HepG2 (cell line): ENCODE data around the gene CRKL. TPM values are rescaled to one million over a fixed set of nuclear protein-coding genes. Genes with fewer than 3 reads are reported as not detected.

Experiments used
- BRD4 ChIP-seq: sonication (generic); formaldehyde crosslinking; IDR thresholded peaks from 2 replicates; pipeline ENCODE4 v1.4.0; 2020; ENCODE audit warnings: missing genetic modification reagents
- HIC2 ChIP-seq: sonication (generic); formaldehyde crosslinking; IDR thresholded peaks from 2 replicates; pipeline ENCODE4 v1.9.0; 2022; ENCODE audit warnings: low read depth, missing genetic modification reagents
- HINFP ChIP-seq: sonication (generic); formaldehyde crosslinking; IDR thresholded peaks from 2 replicates; pipeline ENCODE4 v1.4.0; 2020; ENCODE audit warnings: low read depth, mild to moderate bottlenecking, missing genetic modification reagents
- KDM3A ChIP-seq: IDR thresholded peaks from 2 replicates; pipeline ENCODE4 v1.6.1; 2018; ENCODE audit warnings: low read depth, missing compliant biosample characterization
- MED8 ChIP-seq: sonication (generic); formaldehyde crosslinking; IDR thresholded peaks from 2 replicates; pipeline ENCODE4 v1.8.1; 2023; ENCODE audit warnings: mild to moderate bottlenecking, missing genetic modification reagents; ENCODE audit not compliant: insufficient replicate concordance
- MYPOP ChIP-seq: sonication (generic); formaldehyde crosslinking; IDR thresholded peaks from 2 replicates; pipeline ENCODE4 v1.8.1; 2023; ENCODE audit warnings: mild to moderate bottlenecking, moderate library complexity, missing genetic modification reagents
- RBFOX2 ChIP-seq: fragments of 200-400 bp; formaldehyde crosslinking; IDR thresholded peaks from 2 replicates; pipeline ENCODE4 v1.6.1; 2017; ENCODE audit warnings: low read depth, mild to moderate bottlenecking, low read length
- SOX6 ChIP-seq, 2 experiments: fragments of 450-650 bp in 1 of 2; sonication (generic) in 1 of 2; formaldehyde crosslinking in 1 of 2; IDR thresholded peaks; 2 replicates each; pipeline versions ENCODE4 v1.4.0 to v1.6.1; 2017 to 2020; ENCODE audit warnings: antibody characterized with exemption in 1 of 2, mild to moderate bottlenecking in 1 of 2, missing genetic modification reagents in 1 of 2
- ZC3H13 ChIP-seq: sonication (generic); formaldehyde crosslinking; IDR thresholded peaks from 2 replicates; pipeline ENCODE4 v1.8.1; 2023; ENCODE audit warnings: mild to moderate bottlenecking, missing genetic modification reagents, moderate library complexity
- ZFP90 ChIP-seq: sonication (generic); formaldehyde crosslinking; IDR thresholded peaks from 2 replicates; pipeline ENCODE4 v1.8.0; 2022; ENCODE audit warnings: missing genetic modification reagents, mild to moderate bottlenecking, inconsistent platforms, borderline replicate concordance
- ZKSCAN5 ChIP-seq: sonication (generic); formaldehyde crosslinking; IDR thresholded peaks from 2 replicates; pipeline ENCODE4 v1.5.1; 2020; ENCODE audit warnings: mild to moderate bottlenecking, missing genetic modification reagents
- ZNF160 ChIP-seq: sonication (generic); formaldehyde crosslinking; IDR thresholded peaks from 2 replicates; pipeline ENCODE4 v1.8.0; 2022; ENCODE audit warnings: mild to moderate bottlenecking, inconsistent platforms, missing genetic modification reagents
- ZNF274 ChIP-seq: sonication (generic); formaldehyde crosslinking; IDR thresholded peaks from 2 replicates; pipeline ENCODE4 v1.5.1; 2020; ENCODE audit warnings: mild to moderate bottlenecking, missing genetic modification reagents
- ZNF484 ChIP-seq: sonication (generic); formaldehyde crosslinking; IDR thresholded peaks from 2 replicates; pipeline ENCODE4 v1.5.1; 2020; ENCODE audit warnings: mild to moderate bottlenecking, low read depth, missing genetic modification reagents, borderline replicate concordance
- ZSCAN22 ChIP-seq: sonication (generic); formaldehyde crosslinking; IDR thresholded peaks from 2 replicates; pipeline ENCODE4 v1.4.0; 2020; ENCODE audit warnings: mild to moderate bottlenecking, missing genetic modification reagents
- ZSCAN29 ChIP-seq: sonication (generic); formaldehyde crosslinking; conservative IDR thresholded peaks from 2 replicates; pipeline ENCODE4 v1.4.0; 2020; ENCODE audit warnings: mild to moderate bottlenecking, missing genetic modification reagents
- polyA plus RNA-seq, 8 experiments: library from polyadenylated mRNA; depleted of rRNA in 3 of 8; stranded (reverse) in 7 of 8; unstranded in 1 of 8; fragments of >200 nt; fragmentation: Illumina TruSeq in 4 of 8; extraction: Trizol in 4 of 8; gene quantifications; 2 replicates each; pipeline versions ENCODE4 v1.2.1 to v1.2.3, GENCODE V29; 2011 to 2016; ENCODE audit warnings: low read depth in 4 of 8, missing spikeins in 1 of 8, mixed read lengths in 1 of 8; ENCODE audit not compliant: insufficient read depth in 1 of 8
- total RNA-seq, 5 experiments: library from RNA; depleted of rRNA; stranded (reverse); fragments of >200 nt; fragmentation: Illumina TruSeq; extraction: Trizol; gene quantifications; 2 replicates each; pipeline ENCODE4 v1.2.3, GENCODE V29; 2016; ENCODE audit warnings: low read depth in 1 of 5
- TF ChIP-seq, protein P1 (sequence below): sonication (generic); formaldehyde crosslinking; IDR thresholded peaks from 2 replicates; pipeline ENCODE4 v1.5.0; 2020; ENCODE audit warnings: missing genetic modification reagents
- TF ChIP-seq, protein P2 (sequence below): sonication (generic); formaldehyde crosslinking; IDR thresholded peaks from 2 replicates; pipeline ENCODE4 v1.4.0; 2020; ENCODE audit warnings: mild to moderate bottlenecking, missing genetic modification reagents
- TF ChIP-seq, protein P3 (sequence below): IDR thresholded peaks from 2 replicates; pipeline ENCODE4 v1.6.1; 2012; ENCODE audit warnings: inconsistent platforms

CRKL gene
- total and polyA plus RNA-seq, 2 of the 13 experiments (the other 11 are each of a cell fraction or from before 2014, with no cell fraction given) = 37.4 to 60.6 TPM

GRCh38 chr22:20957102-20957682, 40.0 kb downstream of the CRKL start (continued):
- peak; percentile 66; the same call in 1 of the 2 replicates for TF ChIP-seq HINFP (CRISPR knock-in tag)
- TF ChIP-seq, protein P1, sequence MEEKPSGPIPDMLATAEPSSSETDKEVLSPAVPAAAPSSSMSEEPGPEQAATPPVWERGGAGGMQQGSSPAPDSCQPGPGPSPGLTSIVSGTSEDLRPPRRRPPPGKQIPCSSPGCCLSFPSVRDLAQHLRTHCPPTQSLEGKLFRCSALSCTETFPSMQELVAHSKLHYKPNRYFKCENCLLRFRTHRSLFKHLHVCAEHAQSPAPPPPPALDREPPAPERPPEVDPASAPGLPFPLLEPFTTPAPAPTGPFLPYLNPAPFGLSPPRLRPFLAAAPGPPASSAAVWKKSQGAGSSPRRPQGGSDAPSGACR = 0 out of 2 replicates have a peak, but pooled peaks have one; percentile 46
- 0 out of 2 replicates have a peak, but pooled peaks have one; percentile 17 for TF ChIP-seq ZNF484 (CRISPR knock-in tag)
- TF ChIP-seq ZSCAN22 = no peak
- 0 out of 2 replicates have a peak, but pooled peaks have one; percentile 21 for TF ChIP-seq KDM3A (CRISPR knock-in tag)
- TF ChIP-seq BRD4 (CRISPR knock-in tag) = peak; percentile 53; the same call in 1 of the 2 replicates
- TF ChIP-seq SOX6 (IDR thresholded peaks at IDR 0.05) = no peak
- TF ChIP-seq SOX6 (CRISPR knock-in tag; IDR thresholded peaks at IDR 0.05) = no peak
- TF ChIP-seq ZSCAN29 (CRISPR knock-in tag) = 0 out of 2 replicates have a peak, but pooled peaks have one; percentile 76
- 0 out of 2 replicates have a peak, but pooled peaks have one; percentile 65 for TF ChIP-seq ZC3H13 (CRISPR knock-in tag)
- TF ChIP-seq ZNF274 (CRISPR knock-in tag) = peak; percentile 39; the same call in 1 of the 2 replicates
- TF ChIP-seq MYPOP (CRISPR knock-in tag) = peak; percentile 21; the same call in 1 of the 2 replicates
- 0 out of 2 replicates have a peak, but pooled peaks have one; percentile 24 for TF ChIP-seq HIC2 (CRISPR knock-in tag)
- TF ChIP-seq ZKSCAN5 = 0 out of 2 replicates have a peak, but pooled peaks have one; percentile 19
- TF ChIP-seq, protein P2, sequence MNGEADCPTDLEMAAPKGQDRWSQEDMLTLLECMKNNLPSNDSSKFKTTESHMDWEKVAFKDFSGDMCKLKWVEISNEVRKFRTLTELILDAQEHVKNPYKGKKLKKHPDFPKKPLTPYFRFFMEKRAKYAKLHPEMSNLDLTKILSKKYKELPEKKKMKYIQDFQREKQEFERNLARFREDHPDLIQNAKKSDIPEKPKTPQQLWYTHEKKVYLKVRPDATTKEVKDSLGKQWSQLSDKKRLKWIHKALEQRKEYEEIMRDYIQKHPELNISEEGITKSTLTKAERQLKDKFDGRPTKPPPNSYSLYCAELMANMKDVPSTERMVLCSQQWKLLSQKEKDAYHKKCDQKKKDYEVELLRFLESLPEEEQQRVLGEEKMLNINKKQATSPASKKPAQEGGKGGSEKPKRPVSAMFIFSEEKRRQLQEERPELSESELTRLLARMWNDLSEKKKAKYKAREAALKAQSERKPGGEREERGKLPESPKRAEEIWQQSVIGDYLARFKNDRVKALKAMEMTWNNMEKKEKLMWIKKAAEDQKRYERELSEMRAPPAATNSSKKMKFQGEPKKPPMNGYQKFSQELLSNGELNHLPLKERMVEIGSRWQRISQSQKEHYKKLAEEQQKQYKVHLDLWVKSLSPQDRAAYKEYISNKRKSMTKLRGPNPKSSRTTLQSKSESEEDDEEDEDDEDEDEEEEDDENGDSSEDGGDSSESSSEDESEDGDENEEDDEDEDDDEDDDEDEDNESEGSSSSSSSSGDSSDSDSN (CRISPR knock-in tag) = peak; percentile 91
- TF ChIP-seq, protein P3, sequence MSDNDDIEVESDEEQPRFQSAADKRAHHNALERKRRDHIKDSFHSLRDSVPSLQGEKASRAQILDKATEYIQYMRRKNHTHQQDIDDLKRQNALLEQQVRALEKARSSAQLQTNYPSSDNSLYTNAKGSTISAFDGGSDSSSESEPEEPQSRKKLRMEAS = 0 out of 2 replicates have a peak, but pooled peaks have one; percentile 37
- no peak for TF ChIP-seq MED8 (CRISPR knock-in tag)
- TF ChIP-seq ZNF160 (CRISPR knock-in tag) = peak; percentile 68; the same call in 1 of the 2 replicates
- peak; percentile 86 for TF ChIP-seq RBFOX2
- peak; percentile 7; the same call in 1 of the 2 replicates for TF ChIP-seq ZFP90 (CRISPR knock-in tag)
